Upper lobe of left lung (tissue), 6 donors: ENCODE results near the gene CMC2. TPM values are rescaled to one million over a fixed set of nuclear protein-coding genes. Genes with fewer than 3 reads are reported as not detected.

Experiments used
- ATAC-seq, 2 donors: fragments of 200-7000 bp; cut with Tn5 transposase; one replicate each; pipeline ENCODE4 v1.9.1; 2022; ENCODE audit warnings: mild to moderate bottlenecking in 2 of 2, moderate library complexity in 2 of 2; ENCODE audit not compliant: low FRiP score in 2 of 2
- DNase-seq, 2 donors: peaks; one replicate each; pipeline ENCODE4 v3.0.0-alpha.2; 2019 to 2020
- H3K27ac ChIP-seq, 4 donors: fragments of 200-600 bp; sonication (generic); one replicate each; pipeline ENCODE4 v1.5.1; 2016 to 2019
- H3K27me3 ChIP-seq, 4 donors: fragments of 200-600 bp; sonication (generic); one replicate each; pipeline ENCODE4 v1.5.1; 2017 to 2019
- H3K36me3 ChIP-seq, 4 donors: fragments of 200-600 bp; sonication (generic); one replicate each; pipeline ENCODE4 v1.5.1; 2016 to 2019
- H3K4me1 ChIP-seq, 4 donors: fragments of 200-600 bp; sonication (generic); one replicate each; pipeline ENCODE4 v1.5.1; 2018 to 2019
- H3K4me3 ChIP-seq, 4 donors: fragments of 200-600 bp; sonication (generic); one replicate each; pipeline ENCODE4 v1.5.1; 2017 to 2019; ENCODE audit warnings: mild to moderate bottlenecking in 2 of 4, moderate library complexity in 1 of 4
- H3K9me3 ChIP-seq, 4 donors: fragments of 200-600 bp; sonication (generic); one replicate each; pipeline ENCODE4 v1.5.1; 2018 to 2019
- CTCF ChIP-seq, 6 experiments: fragments of 450-650 bp in 4 of 6; fragments of 200-600 bp in 2 of 6; sonication (generic) in 2 of 6; IDR thresholded peaks; one replicate each; pipeline ENCODE4 v1.5.1; 2016 to 2019; ENCODE audit warnings: antibody characterized with exemption in 6 of 6
- EP300 ChIP-seq, 4 donors: sonication (generic); formaldehyde crosslinking; IDR thresholded peaks; one replicate each; pipeline ENCODE4 v1.5.1; 2017; ENCODE audit warnings: antibody characterized with exemption in 4 of 4, control low read depth in 2 of 4
- POLR2A ChIP-seq, 4 donors: fragments of 450-650 bp; IDR thresholded peaks; one replicate each; pipeline ENCODE4 v1.5.1; 2016 to 2017; ENCODE audit warnings: antibody characterized with exemption in 4 of 4, mild to moderate bottlenecking in 2 of 4
- POLR2AphosphoS5 ChIP-seq, 2 donors: sonication (generic); formaldehyde crosslinking; IDR thresholded peaks; one replicate each; pipeline ENCODE4 v1.5.1; 2017; ENCODE audit warnings: antibody characterized with exemption in 2 of 2
- WGBS, 2 donors: methylation state at CpG; one replicate each; pipeline ENCODE4 v1.1.5; 2017 to 2018; 5-methylcytosine and 5-hydroxymethylcytosine counted together
- total RNA-seq, 6 donors: library from RNA; depleted of rRNA in 4 of 6; stranded (reverse); fragments of >200 nt in 4 of 6; gene quantifications; one replicate each; pipeline versions ENCODE4 v1.1.0 to v1.2.1, GENCODE V29; 2016 to 2021
- donor health status: DM: no; HTN: no; CAD: no; lungs with moderate emphysema.
- donor health status: DM: no; HTN: yes; CAD: no; lungs with severe emphysema.

CMC2 gene
- total RNA-seq, 6 donors from 2014 or later = 9.8 to 51.7 (median 33.9) TPM

GRCh38 chr16:80947708-80948625, 58.7 kb downstream of the CMC2 start:
- Histone ChIP-seq H3K27me3 (no peaks in the 10 kb centered on the region), H3K4me3 (no peak overlapping the region), H3K36me3 (no peaks in the 10 kb centered on the region), H3K4me1 (peaks cover 0 to 7% (median 0%) of the 10 kb centered on the region in 4 donors), H3K9me3 (no peaks in the 10 kb centered on the region), H3K27ac (no peak overlapping the region)
- TF ChIP-seq POLR2A (IDR thresholded peaks at IDR 0.05) = no peak
- 72 to 74% methylated on average over 9 of the region's 9 CpGs for WGBS, 2 donors
- ATAC-seq (no peak), DNase-seq (no peak)

- Histone ChIP-seq H3K9me3 (no peaks in the 10 kb centered on the region), H3K4me1 (peaks cover 0 to 7% (median 0%) of the 10 kb centered on the region in 4 donors), H3K27me3 (no peaks in the 10 kb centered on the region), H3K36me3 (no peaks in the 10 kb centered on the region), H3K27ac (no peak overlapping the region), H3K4me3 (no peak overlapping the region)
- TF ChIP-seq POLR2A (IDR thresholded peaks at IDR 0.05) (no peak), POLR2AphosphoS5 (IDR thresholded peaks at IDR 0.05) (no peak), EP300 (IDR thresholded peaks at IDR 0.05) (no peak)
- DNase-seq (no peak), ATAC-seq (no peak)
- WGBS, 2 donors = 88 to 92% methylated on average over 5 of the region's 5 CpGs
Observed at GRCh38 chr16:80947239-80947638, 59.4 kb downstream of the CMC2 start.

GRCh38 chr16:80946481-80946880, 60.2 kb downstream of the CMC2 start:
- H3K36me3 ChIP-seq = no peaks in the 10 kb centered on the region
- ATAC-seq (peak in 1 of 2 donors; percentile 55), DNase-seq (no peak)

GRCh38 chr16:80940069-80940856, 66.4 kb downstream of the CMC2 start:
- DNase-seq (no peak), ATAC-seq (no peak)
- no peaks in the 10 kb centered on the region for H3K36me3 ChIP-seq
- H3K4me3 ChIP-seq = no peak overlapping the region
- H3K27ac ChIP-seq = no peak overlapping the region
- H3K27me3 ChIP-seq = no peaks in the 10 kb centered on the region
- WGBS, 2 donors = 78 to 85% methylated on average over 7 of the region's 7 CpGs
- no peaks in the 10 kb centered on the region for H3K4me1 ChIP-seq
- TF ChIP-seq POLR2A (IDR thresholded peaks at IDR 0.05) (no peak), POLR2AphosphoS5 (IDR thresholded peaks at IDR 0.05) (no peak), EP300 (IDR thresholded peaks at IDR 0.05) (no peak), CTCF (IDR thresholded peaks at IDR 0.05) (no peak)
- no peaks in the 10 kb centered on the region for H3K9me3 ChIP-seq

More at GRCh38 chr16:80946481-80946880, 60.2 kb downstream of the CMC2 start:
- WGBS, 2 donors = 79 to 85% methylated on average over 4 of the region's 4 CpGs
- H3K9me3 ChIP-seq = no peaks in the 10 kb centered on the region
- no peak overlapping the region for H3K27ac ChIP-seq
- no peak overlapping the region for H3K4me3 ChIP-seq
- H3K27me3 ChIP-seq = no peaks in the 10 kb centered on the region
- peaks cover 0 to 7% (median 0%) of the 10 kb centered on the region in 4 donors for H3K4me1 ChIP-seq
- TF ChIP-seq CTCF (IDR thresholded peaks at IDR 0.05) = no peak
- no peak for TF ChIP-seq POLR2A (IDR thresholded peaks at IDR 0.05)
- no peak for TF ChIP-seq EP300 (IDR thresholded peaks at IDR 0.05)
- TF ChIP-seq POLR2AphosphoS5 (IDR thresholded peaks at IDR 0.05) = no peak

GRCh38 chr16:80938879-80939260, 67.8 kb downstream of the CMC2 start:
- ATAC-seq (no peak), DNase-seq (no peak)
- no peaks in the 10 kb centered on the region for H3K36me3 ChIP-seq
- no peak overlapping the region for H3K27ac ChIP-seq
- no peak overlapping the region for H3K4me3 ChIP-seq
- TF ChIP-seq CTCF (IDR thresholded peaks at IDR 0.05) = no peak
- no peak for TF ChIP-seq EP300 (IDR thresholded peaks at IDR 0.05)
- no peak for TF ChIP-seq POLR2AphosphoS5 (IDR thresholded peaks at IDR 0.05)
- TF ChIP-seq POLR2A (IDR thresholded peaks at IDR 0.05) = no peak
- no peaks in the 10 kb centered on the region for H3K9me3 ChIP-seq
- WGBS, 2 donors = 79 to 86% methylated on average over 4 of the region's 4 CpGs
- H3K27me3 ChIP-seq = no peaks in the 10 kb centered on the region
- H3K4me1 ChIP-seq = no peaks in the 10 kb centered on the region
